ENCODE data around the gene BPIFB3. TPM values are rescaled to one million over a fixed set of nuclear protein-coding genes. Genes with fewer than 3 reads are reported as not detected.

The BPIFB3 gene
- total RNA-seq, 2 experiments from 2014 or later: not detected

GRCh38 chr20:33010674-33011449 is 42.8 kb upstream of the BPIFB3 start:
- no peaks in the 10 kb centered on the region for H3K36me3 Mint-ChIP-seq (ENCODE audit: low read depth)
- H3K4me1 ChIP-seq (ENCODE audit: insufficient read depth, low read length): no peaks in the 10 kb centered on the region
- H3K27ac Mint-ChIP-seq: no peak overlapping the region
- no peak overlapping the region for H3K4me3 ChIP-seq (ENCODE audit: low read length)
- H3K9me3 ChIP-seq (ENCODE audit: control insufficient read depth in 1 of 2, insufficient read depth in 1 of 2, low read length in 2 of 2): peaks cover 0 to 5% of the 10 kb centered on the region in 2 experiments
- H3K4me3 Mint-ChIP-seq: no peak overlapping the region
- no peaks in the 10 kb centered on the region for H3K27me3 Mint-ChIP-seq
- H3K9me3 Mint-ChIP-seq: no peaks in the 10 kb centered on the region
- no peaks in the 10 kb centered on the region for H3K36me3 ChIP-seq (ENCODE audit: insufficient read depth, low read length)
- no peak for TF ChIP-seq CTCF (IDR thresholded peaks at IDR 0.05)
- ChIA-PET POLR2A (no interaction called here), CTCF (no interaction called here)
- no peaks in the 10 kb centered on the region for H3K27me3 ChIP-seq (ENCODE audit: control insufficient read depth in 1 of 2, insufficient read depth in 2 of 2, low read length in 2 of 2)
- H3K4me1 Mint-ChIP-seq (ENCODE audit: low read depth): peaks cover 7% of the 10 kb centered on the region
- DNase-seq: no peak
- intact Hi-C loops (cut with DNase I, micrococcal nuclease): no loop called here
- ATAC-seq (ENCODE audit: poor library complexity): no peak
- no peak overlapping the region for H3K27ac ChIP-seq (ENCODE audit: low read depth in 1 of 2, low read length in 2 of 2)

- Histone ChIP-seq H3K4me1 (ENCODE audit: insufficient read depth, low read length) (peaks cover 6% of the 10 kb centered on the region), H3K27ac (ENCODE audit: low read depth in 1 of 2, low read length in 2 of 2) (no peak overlapping the region), H3K9me3 (ENCODE audit: control insufficient read depth in 1 of 2, insufficient read depth in 1 of 2, low read length in 2 of 2) (no peaks in the 10 kb centered on the region), H3K36me3 (ENCODE audit: insufficient read depth, low read length) (no peaks in the 10 kb centered on the region), H3K4me3 (ENCODE audit: low read length) (no peak overlapping the region), H3K27me3 (ENCODE audit: control insufficient read depth in 1 of 2, insufficient read depth in 2 of 2, low read length in 2 of 2) (no peaks in the 10 kb centered on the region)
- no peak overlapping the region for H3K27ac Mint-ChIP-seq
- H3K27me3 Mint-ChIP-seq: no peaks in the 10 kb centered on the region
- intact Hi-C loops (cut with DNase I, micrococcal nuclease): no loop called here
- no peak for TF ChIP-seq CTCF (IDR thresholded peaks at IDR 0.05)
- H3K36me3 Mint-ChIP-seq (ENCODE audit: low read depth): no peaks in the 10 kb centered on the region
- POLR2A ChIA-PET: no interaction called here
- H3K4me3 Mint-ChIP-seq: no peak overlapping the region
- peaks cover 14% of the 10 kb centered on the region for H3K4me1 Mint-ChIP-seq (ENCODE audit: low read depth)
- no peak for DNase-seq
- no peaks in the 10 kb centered on the region for H3K9me3 Mint-ChIP-seq
- ATAC-seq (ENCODE audit: poor library complexity): no peak
- CTCF ChIA-PET: no interaction called here
These were observed 41.1 kb upstream of the BPIFB3 start for GRCh38 chr20:33012327-33013189.

- H3K27ac ChIP-seq (ENCODE audit: low read depth in 1 of 2, low read length in 2 of 2): no peak overlapping the region
- DNase-seq: no peak
- TF ChIP-seq CTCF (IDR thresholded peaks at IDR 0.05): no peak
- Mint-ChIP-seq H3K4me1 (ENCODE audit: low read depth) (peaks cover 14% of the 10 kb centered on the region), H3K36me3 (ENCODE audit: low read depth) (no peaks in the 10 kb centered on the region), H3K27me3 (no peaks in the 10 kb centered on the region), H3K4me3 (no peak overlapping the region), H3K9me3 (no peaks in the 10 kb centered on the region), H3K27ac (no peak overlapping the region)
- POLR2A ChIA-PET: no interaction called here
- H3K36me3 ChIP-seq (ENCODE audit: insufficient read depth, low read length): no peaks in the 10 kb centered on the region
- no peak overlapping the region for H3K4me3 ChIP-seq (ENCODE audit: low read length)
- intact Hi-C loops (cut with DNase I, micrococcal nuclease): no loop called here
- H3K9me3 ChIP-seq (ENCODE audit: control insufficient read depth in 1 of 2, insufficient read depth in 1 of 2, low read length in 2 of 2): no peaks in the 10 kb centered on the region
- H3K27me3 ChIP-seq (ENCODE audit: control insufficient read depth in 1 of 2, insufficient read depth in 2 of 2, low read length in 2 of 2): no peaks in the 10 kb centered on the region
- peaks cover 6% of the 10 kb centered on the region for H3K4me1 ChIP-seq (ENCODE audit: insufficient read depth, low read length)
- CTCF ChIA-PET: no interaction called here
- no peak for ATAC-seq (ENCODE audit: poor library complexity)
These were observed 39.9 kb upstream of the BPIFB3 start for GRCh38 chr20:33013701-33014326.

Measured in CD4-positive, alpha-beta T cell (primary cell).